Measurements from ENCODE around the gene ZDHHC8. TPM values are rescaled to one million over a fixed set of nuclear protein-coding genes. Genes with fewer than 3 reads are reported as not detected.

The ZDHHC8 gene
- total and polyA plus RNA-seq, 9 donors, result 13.7 to 52.8 (median 41.5) TPM

GRCh38 chr22:20145206-20145831 is 13.7 kb downstream of the ZDHHC8 start:
- no peaks in the 10 kb centered on the region for H3K27me3 ChIP-seq (ENCODE audit: control insufficient read depth, insufficient read depth, low read length)
- 85% methylated on average over 20 of the region's 22 CpGs for WGBS (ENCODE audit: insufficient coverage)
- no peak overlapping the region for H3K27ac ChIP-seq (ENCODE audit: low read length)
- peaks cover 18% of the 10 kb centered on the region for H3K4me1 ChIP-seq (ENCODE audit: control insufficient read depth, insufficient read depth, low read length)
- peaks cover 43% of the 10 kb centered on the region for H3K36me3 ChIP-seq (ENCODE audit: control insufficient read depth, insufficient read depth, low read length)
- H3K4me3 ChIP-seq (ENCODE audit: low read length), result no peak overlapping the region
- no peak for DNase-seq
- H3K9me3 ChIP-seq (replicated peaks; ENCODE audit: control insufficient read depth, low read depth, low read length), result no peaks in the 10 kb centered on the region

GRCh38 chr22:20145832-20146223 is 14.2 kb downstream of the ZDHHC8 start:
- Histone ChIP-seq H3K27ac (ENCODE audit: low read length) (no peak overlapping the region), H3K9me3 (replicated peaks; ENCODE audit: control insufficient read depth, low read depth, low read length) (no peaks in the 10 kb centered on the region), H3K27me3 (ENCODE audit: control insufficient read depth, insufficient read depth, low read length) (no peaks in the 10 kb centered on the region), H3K4me1 (ENCODE audit: control insufficient read depth, insufficient read depth, low read length) (peaks cover 18% of the 10 kb centered on the region), H3K36me3 (ENCODE audit: control insufficient read depth, insufficient read depth, low read length) (peaks cover 38% of the 10 kb centered on the region), H3K4me3 (ENCODE audit: low read length) (no peak overlapping the region)
- WGBS (ENCODE audit: insufficient coverage), result 79% methylated on average over 14 of the region's 21 CpGs
- DNase-seq, result no peak

- H3K4me1 ChIP-seq (ENCODE audit: control insufficient read depth, insufficient read depth, low read length), result peaks cover 18% of the 10 kb centered on the region
- WGBS (ENCODE audit: insufficient coverage), result 69% methylated on average over 12 of the region's 22 CpGs
- no peaks in the 10 kb centered on the region for H3K9me3 ChIP-seq (replicated peaks; ENCODE audit: control insufficient read depth, low read depth, low read length)
- no peak overlapping the region for H3K27ac ChIP-seq (ENCODE audit: low read length)
- peaks cover 30% of the 10 kb centered on the region for H3K36me3 ChIP-seq (ENCODE audit: control insufficient read depth, insufficient read depth, low read length)
- H3K4me3 ChIP-seq (ENCODE audit: low read length), result no peak overlapping the region
- DNase-seq, result no peak
- H3K27me3 ChIP-seq (ENCODE audit: control insufficient read depth, insufficient read depth, low read length), result no peaks in the 10 kb centered on the region
These were observed 15.2 kb downstream of the ZDHHC8 start for GRCh38 chr22:20146777-20147176.

GRCh38 chr22:20147237-20147988 is 15.8 kb downstream of the ZDHHC8 start:
- no peak for DNase-seq
- peaks cover 18% of the 10 kb centered on the region for H3K4me1 ChIP-seq (ENCODE audit: control insufficient read depth, insufficient read depth, low read length)
- peaks cover 27% of the 10 kb centered on the region for H3K36me3 ChIP-seq (ENCODE audit: control insufficient read depth, insufficient read depth, low read length)
- 75% methylated on average over 9 of the region's 14 CpGs for WGBS (ENCODE audit: insufficient coverage)
- H3K27ac ChIP-seq (ENCODE audit: low read length), result no peak overlapping the region
- H3K4me3 ChIP-seq (ENCODE audit: low read length), result no peak overlapping the region
- no peaks in the 10 kb centered on the region for H3K27me3 ChIP-seq (ENCODE audit: control insufficient read depth, insufficient read depth, low read length)
- no peaks in the 10 kb centered on the region for H3K9me3 ChIP-seq (replicated peaks; ENCODE audit: control insufficient read depth, low read depth, low read length)

- no peaks in the 10 kb centered on the region for H3K9me3 ChIP-seq (replicated peaks; ENCODE audit: control insufficient read depth, low read depth, low read length)
- 79% methylated on average over 15 of the region's 18 CpGs for WGBS (ENCODE audit: insufficient coverage)
- DNase-seq, result no peak
- peaks cover 20% of the 10 kb centered on the region for H3K36me3 ChIP-seq (ENCODE audit: control insufficient read depth, insufficient read depth, low read length)
- H3K27ac ChIP-seq (ENCODE audit: low read length), result no peak overlapping the region
- peaks cover 18% of the 10 kb centered on the region for H3K4me1 ChIP-seq (ENCODE audit: control insufficient read depth, insufficient read depth, low read length)
- H3K4me3 ChIP-seq (ENCODE audit: low read length), result no peak overlapping the region
- H3K27me3 ChIP-seq (ENCODE audit: control insufficient read depth, insufficient read depth, low read length), result no peaks in the 10 kb centered on the region
These were observed 16.8 kb downstream of the ZDHHC8 start for GRCh38 chr22:20148414-20148813.

- WGBS (ENCODE audit: insufficient coverage), result 66% methylated on average over 21 of the region's 32 CpGs
- DNase-seq, result no peak
- H3K27ac ChIP-seq (ENCODE audit: low read length), result no peak overlapping the region
- no peaks in the 10 kb centered on the region for H3K27me3 ChIP-seq (ENCODE audit: control insufficient read depth, insufficient read depth, low read length)
- H3K9me3 ChIP-seq (replicated peaks; ENCODE audit: control insufficient read depth, low read depth, low read length), result no peaks in the 10 kb centered on the region
- peaks cover 25% of the 10 kb centered on the region for H3K4me1 ChIP-seq (ENCODE audit: control insufficient read depth, insufficient read depth, low read length)
- H3K36me3 ChIP-seq (ENCODE audit: control insufficient read depth, insufficient read depth, low read length), result peaks cover 10% of the 10 kb centered on the region
- H3K4me3 ChIP-seq (ENCODE audit: low read length), result no peak overlapping the region
These were observed 17.9 kb downstream of the ZDHHC8 start for GRCh38 chr22:20149257-20150250.

GRCh38 chr22:20150381-20151275 is 19.0 kb downstream of the ZDHHC8 start, which contains the start of gene CCDC188:
Gene CCDC188, minus strand, starts transcription at chr22:20151055. Its CDS starts 69 bp downstream, at chr22:20150986.
- WGBS (ENCODE audit: insufficient coverage), result 73% methylated on average over 8 of the region's 14 CpGs
- Histone ChIP-seq H3K36me3 (ENCODE audit: control insufficient read depth, insufficient read depth, low read length) (peaks cover 3% of the 10 kb centered on the region), H3K27ac (ENCODE audit: low read length) (no peak within 1 kb of the TSS), H3K9me3 (replicated peaks; ENCODE audit: control insufficient read depth, low read depth, low read length) (no peaks in the 10 kb centered on the region), H3K4me1 (ENCODE audit: control insufficient read depth, insufficient read depth, low read length) (peaks cover 29% of the 10 kb centered on the region), H3K4me3 (ENCODE audit: low read length) (no peak within 1 kb of the TSS), H3K27me3 (ENCODE audit: control insufficient read depth, insufficient read depth, low read length) (no peaks in the 10 kb centered on the region)
- no peak for DNase-seq

GRCh38 chr22:20151276-20151588 is 19.6 kb downstream of the ZDHHC8 start:
- no peaks in the 10 kb centered on the region for H3K9me3 ChIP-seq (replicated peaks; ENCODE audit: control insufficient read depth, low read depth, low read length)
- peaks cover 3% of the 10 kb centered on the region for H3K36me3 ChIP-seq (ENCODE audit: control insufficient read depth, insufficient read depth, low read length)
- H3K27ac ChIP-seq (ENCODE audit: low read length), result no peak overlapping the region
- DNase-seq, result no peak
- H3K27me3 ChIP-seq (ENCODE audit: control insufficient read depth, insufficient read depth, low read length), result no peaks in the 10 kb centered on the region
- no peak overlapping the region for H3K4me3 ChIP-seq (ENCODE audit: low read length)
- no CpG with 5 or more reads among the region's 4 CpGs for WGBS (ENCODE audit: insufficient coverage)
- H3K4me1 ChIP-seq (ENCODE audit: control insufficient read depth, insufficient read depth, low read length), result peaks cover 31% of the 10 kb centered on the region

GRCh38 chr22:20152464-20152890 is 20.9 kb downstream of the ZDHHC8 start:
- Histone ChIP-seq H3K4me3 (ENCODE audit: low read length) (no peak overlapping the region), H3K4me1 (ENCODE audit: control insufficient read depth, insufficient read depth, low read length) (peaks cover 23% of the 10 kb centered on the region), H3K27me3 (ENCODE audit: control insufficient read depth, insufficient read depth, low read length) (no peaks in the 10 kb centered on the region), H3K27ac (ENCODE audit: low read length) (no peak overlapping the region), H3K9me3 (replicated peaks; ENCODE audit: control insufficient read depth, low read depth, low read length) (no peaks in the 10 kb centered on the region), H3K36me3 (ENCODE audit: control insufficient read depth, insufficient read depth, low read length) (peaks cover 3% of the 10 kb centered on the region)
- no peak for DNase-seq
- WGBS (ENCODE audit: insufficient coverage), result 86% methylated on average over 13 of the region's 14 CpGs
